CD4-positive, alpha-beta T cell treated with Interleukin-6 at 100 ng/mL for 8 hours (primary cell): Measurements from ENCODE around the gene CREBBP.

Source experiments
- DNase-seq: peaks from one replicate; pipeline ENCODE4 v3.0.0-alpha.2; 2020; ENCODE audit warnings: mixed read lengths, low spot score

The CREBBP gene

DNA sequence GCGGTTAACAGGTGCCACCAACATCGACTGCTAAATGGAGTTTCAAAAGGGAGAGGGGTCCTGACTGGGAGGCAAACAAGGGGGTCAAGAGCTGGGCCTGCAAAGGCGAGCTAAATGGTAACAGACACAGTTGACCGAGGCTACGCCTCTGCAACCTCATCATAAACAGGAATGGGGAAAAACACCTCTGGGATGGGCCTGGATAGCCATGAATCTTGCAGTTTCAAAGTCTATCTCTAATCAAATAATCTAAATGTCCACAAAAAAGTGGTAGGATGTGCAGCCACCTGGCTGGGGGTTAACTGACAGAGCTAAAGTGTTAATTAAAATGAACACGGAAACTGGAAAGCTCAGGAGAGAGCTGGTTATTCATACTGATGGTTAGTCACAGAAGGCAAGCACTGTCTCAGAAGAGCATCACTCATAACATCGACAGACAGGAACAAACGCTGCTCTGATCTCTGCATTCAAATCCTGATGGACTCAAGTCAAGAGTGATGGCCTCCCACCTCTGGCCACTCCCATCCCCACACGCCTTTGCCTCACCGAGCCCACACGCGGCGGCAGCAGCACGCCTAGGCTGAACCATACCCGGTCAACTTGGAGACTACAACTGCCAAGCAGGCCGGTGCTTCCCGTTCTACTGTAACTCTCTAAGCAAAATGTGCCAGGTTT is 56.3 kb downstream of the CREBBP start:
- no peak for DNase-seq

DNA sequence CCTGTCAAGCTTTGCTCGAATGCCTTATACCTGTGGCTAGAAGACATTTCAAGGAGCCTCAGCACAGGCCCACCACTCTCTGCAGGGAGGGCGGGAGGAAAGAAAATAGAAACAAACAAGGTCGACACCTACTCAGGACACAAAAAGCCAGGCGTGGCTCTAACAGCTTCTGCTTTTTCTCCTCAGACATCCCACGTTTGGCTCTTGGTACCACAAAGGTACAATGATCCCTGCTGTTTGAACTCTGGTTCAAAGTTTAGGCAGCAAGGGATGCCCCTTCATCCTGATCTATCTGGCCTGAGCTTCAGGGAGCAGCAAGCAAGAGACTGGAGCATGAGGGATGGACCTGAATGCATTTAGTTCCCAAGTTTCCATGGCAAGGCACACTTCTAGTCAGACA is 57.1 kb downstream of the CREBBP start:
- no peak for DNase-seq

GRCh38 chr16:3822366-3823045 is 58.0 kb downstream of the CREBBP start:
- DNase-seq = no peak

GRCh38 chr16:3821184-3821583 is 59.3 kb downstream of the CREBBP start:
- DNase-seq = no peak

DNA sequence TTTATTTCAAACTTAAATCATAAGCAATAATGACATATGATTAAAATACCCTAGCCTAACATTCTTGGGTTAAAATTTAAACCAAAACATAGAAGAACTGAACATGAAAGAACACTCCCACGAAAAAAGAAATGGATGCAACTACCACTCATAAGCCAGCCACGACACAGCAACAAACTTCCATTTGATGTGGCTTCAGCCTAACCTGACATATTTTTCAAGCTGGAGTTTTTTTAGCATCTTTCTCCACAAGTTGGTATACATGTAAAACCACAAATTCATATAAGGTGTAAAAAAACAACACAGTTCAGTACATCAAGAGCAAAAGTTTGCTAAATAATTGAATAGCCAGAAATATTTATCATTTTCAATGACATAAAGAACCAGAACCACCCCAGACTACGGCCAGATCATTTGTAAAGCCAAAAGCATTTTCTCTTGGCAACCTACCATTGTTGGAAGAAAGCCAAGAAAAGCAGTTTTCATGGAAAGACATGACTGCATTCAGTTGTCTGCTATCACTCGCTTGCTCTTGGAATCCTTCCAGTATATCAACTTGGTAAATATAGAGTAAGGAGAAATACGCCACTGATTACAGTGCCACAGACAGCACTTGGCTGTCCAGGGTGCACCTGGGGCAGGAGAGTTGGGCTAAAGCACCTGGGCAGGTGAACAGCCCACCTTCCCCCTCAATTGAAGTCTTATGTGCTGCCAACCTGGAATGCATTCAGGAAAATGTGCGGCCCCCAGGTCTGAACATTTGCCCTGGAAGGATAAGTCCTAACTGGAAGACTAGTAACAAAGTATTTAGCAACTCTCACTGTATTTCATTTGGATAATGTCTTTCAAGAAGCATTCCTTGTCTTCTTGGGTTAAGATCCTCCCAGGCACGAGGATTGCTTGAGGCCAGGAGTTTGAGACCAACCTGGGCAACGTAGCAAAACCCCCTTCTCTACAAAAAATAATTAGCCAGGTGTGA is 60.5 kb downstream of the CREBBP start:
- no peak for DNase-seq

DNA sequence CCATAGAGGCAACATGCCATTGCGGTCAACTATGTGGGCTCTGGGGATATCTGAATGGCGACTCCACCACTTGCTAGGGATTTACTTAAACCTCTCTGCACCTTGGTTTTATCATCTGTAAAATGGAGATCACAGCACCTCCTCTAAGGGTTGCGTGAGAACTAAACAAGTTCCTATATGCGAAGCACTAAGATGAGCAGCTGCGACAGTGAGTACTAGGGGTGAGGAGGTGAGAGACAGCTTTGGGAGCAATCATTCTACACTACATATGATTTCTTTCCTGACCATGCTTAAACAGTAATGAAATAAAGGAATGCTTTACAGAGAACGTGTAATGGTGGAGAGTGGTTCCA is 61.4 kb downstream of the CREBBP start:
- no peak for DNase-seq

DNA sequence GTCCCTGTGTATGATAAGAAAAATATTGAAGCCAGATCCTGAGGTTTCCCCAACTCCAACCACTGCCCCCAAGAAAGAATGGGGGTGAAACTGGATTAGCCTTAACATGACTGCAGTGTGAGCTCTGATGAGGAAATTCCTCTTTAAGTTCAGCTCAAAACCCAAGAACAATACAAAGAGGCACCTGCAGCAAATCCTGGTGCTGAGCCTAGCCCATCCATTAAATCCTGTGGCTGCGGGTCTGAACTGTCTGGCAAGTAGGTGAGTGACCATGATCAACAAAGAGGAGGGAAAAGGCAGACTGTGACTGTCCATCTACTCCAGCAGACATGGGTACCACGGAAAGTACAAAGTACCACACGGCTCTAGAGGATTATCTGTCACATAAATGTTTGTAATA is 64.2 kb downstream of the CREBBP start:
- no peak for DNase-seq

- DNase-seq = no peak
These were observed 65.8 kb downstream of the CREBBP start for GRCh38 chr16:3814755-3815154.

GRCh38 chr16:3812469-3813172 is 67.9 kb downstream of the CREBBP start:
- no peak for DNase-seq

- no peak for DNase-seq
These were observed 69.7 kb downstream of the CREBBP start for GRCh38 chr16:3810818-3811217.

- no peak for DNase-seq
These were observed 70.3 kb downstream of the CREBBP start for GRCh38 chr16:3810198-3810664.

- DNase-seq = no peak
These were observed 72.0 kb downstream of the CREBBP start for GRCh38 chr16:3808308-3809063.

DNA sequence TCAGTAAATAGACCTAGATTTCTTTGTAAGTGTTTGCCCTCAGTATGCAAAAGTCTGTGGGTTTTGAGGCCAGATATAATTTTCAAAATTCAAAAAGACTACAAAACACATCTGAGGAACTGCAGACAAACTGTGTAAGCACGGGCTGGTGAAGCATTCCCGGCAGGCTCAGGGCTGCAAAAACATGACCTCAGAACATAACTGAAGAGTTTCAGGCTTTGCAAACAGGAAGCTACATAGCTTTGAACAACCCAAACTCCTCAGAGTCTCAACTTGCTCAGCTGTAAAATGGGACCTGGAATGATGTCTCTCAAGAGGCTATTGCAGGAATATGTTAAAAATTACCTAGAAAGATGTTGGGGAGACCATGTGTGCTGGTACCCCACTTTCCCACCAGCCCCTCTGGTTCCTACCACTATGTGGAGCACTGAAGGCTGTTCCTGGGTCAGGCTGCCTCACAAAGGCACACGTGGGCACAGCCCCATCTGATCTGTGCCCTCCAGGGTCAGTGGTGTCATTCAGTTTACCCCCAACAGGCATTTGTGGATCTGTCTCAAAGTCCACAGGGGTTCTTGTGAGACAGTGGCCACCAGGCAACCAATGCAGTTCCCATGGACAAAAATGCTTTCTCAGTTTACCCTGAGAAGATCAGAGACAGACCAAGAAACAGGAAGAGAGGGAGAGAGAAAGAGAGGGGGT is 72.9 kb downstream of the CREBBP start:
- no peak for DNase-seq

- no peak for DNase-seq
These were observed 76.0 kb downstream of the CREBBP start for GRCh38 chr16:3804426-3805016.

DNA sequence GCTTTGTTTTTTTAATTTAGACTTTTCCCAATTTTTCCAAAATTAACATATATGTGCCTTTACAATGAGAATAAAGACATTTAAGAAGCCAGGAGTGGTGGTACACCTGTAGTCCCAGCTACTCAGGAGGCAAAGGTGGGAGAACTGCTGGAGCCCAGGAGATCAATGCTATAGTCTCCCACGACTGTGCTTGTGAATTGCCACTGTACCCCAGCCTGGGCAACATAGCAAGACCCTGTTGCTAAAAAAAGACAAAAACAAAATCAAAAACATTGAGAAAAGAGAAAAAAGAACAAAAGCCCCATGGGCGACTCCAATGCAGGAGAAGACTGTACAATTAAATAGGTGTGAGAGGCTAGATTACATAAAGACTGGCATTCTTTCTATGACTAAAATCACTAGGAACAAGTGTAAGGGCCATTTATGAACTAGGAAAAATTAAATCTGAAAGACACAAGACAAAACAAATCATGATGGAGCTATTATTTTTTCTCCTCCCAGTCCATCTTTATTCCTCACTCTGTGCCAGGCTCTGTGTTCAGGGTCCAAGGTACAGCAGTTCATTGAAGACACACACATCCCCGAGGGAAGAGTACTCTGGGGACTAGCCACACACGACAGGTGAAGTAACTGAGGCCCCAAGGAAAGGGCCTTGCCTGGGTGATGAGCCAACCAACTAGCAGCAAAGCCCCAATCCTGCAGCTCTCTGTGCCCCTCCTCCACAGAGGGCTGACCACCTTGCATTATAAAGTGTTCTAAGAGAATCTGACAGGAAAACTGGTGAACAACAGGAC is 79.8 kb downstream of the CREBBP start:
- DNase-seq = no peak

- DNase-seq = no peak
These were observed 80.5 kb downstream of the CREBBP start for GRCh38 chr16:3800019-3800418.

DNA sequence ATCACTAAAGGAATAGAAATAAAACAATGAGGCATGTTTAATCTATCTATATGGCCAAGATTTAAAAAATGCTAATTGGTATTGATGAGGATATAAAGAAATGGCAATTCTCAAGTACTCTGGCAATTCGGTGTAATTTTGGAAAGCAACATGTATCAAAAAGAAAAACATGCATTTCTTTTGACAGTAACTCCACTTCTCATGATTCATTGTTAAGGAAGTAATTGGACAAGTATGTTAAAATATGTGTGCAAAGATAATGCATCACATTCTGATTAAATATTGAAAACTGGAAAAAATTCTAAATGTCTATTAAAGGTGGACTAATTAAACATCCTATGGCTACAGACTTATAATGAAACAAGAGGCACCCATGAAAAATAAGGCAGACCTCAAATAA is 81.2 kb downstream of the CREBBP start:
- DNase-seq = no peak

DNA sequence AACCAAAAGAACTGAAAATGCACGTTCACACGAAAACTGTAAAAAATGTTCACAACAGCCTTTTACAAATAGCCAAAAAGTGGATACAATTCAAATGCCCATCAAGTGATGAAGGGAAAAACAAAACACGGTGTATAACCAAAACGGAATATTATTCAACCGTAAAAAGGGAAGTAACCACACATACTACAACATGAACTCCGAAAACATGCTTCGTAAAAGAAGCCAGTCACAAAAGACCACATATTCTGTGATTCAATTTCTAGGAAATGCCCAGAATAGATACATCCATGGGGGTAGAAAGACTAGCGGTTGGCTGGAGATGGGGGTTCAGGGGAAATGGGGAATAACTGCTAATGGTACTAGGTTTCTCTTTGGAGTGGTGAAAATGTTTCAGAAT is 81.7 kb downstream of the CREBBP start:
- no peak for DNase-seq
